Stimulated activated CD8-positive, alpha-beta memory T cell treated with anti-CD3 and anti-CD28 coated beads, Interleukin-4, amount 100 ng/mL, for 4 hours (primary cell): ENCODE data around the gene TRIP11.

ENCODE experiments used
- DNase-seq, 2 donors: peaks; one replicate each; pipeline ENCODE4 v3.0.0-alpha.2; 2020; ENCODE audit warnings: low read depth in 2 of 2, low spot score in 1 of 2

Gene TRIP11

DNA sequence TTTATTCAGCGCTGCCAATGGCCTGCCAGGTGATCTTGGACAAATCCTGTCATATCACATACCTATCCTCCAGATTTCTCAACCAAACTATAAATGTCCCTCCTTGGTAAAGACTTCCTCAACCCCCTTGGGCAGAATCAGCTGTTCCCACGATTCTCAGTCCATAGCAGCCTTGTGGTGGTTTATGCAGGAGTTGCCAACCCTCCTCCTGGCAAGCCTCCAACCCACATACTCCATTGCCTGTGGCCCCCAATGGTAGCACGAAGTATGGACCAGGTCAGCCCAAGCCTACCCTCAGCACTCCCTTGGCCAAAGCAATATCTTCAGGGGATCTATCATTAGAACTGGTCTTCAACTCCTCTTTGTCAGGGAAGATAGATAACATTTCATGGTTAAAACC lies 119.3 kb downstream of the TRIP11 start:
- no peak for DNase-seq

DNA sequence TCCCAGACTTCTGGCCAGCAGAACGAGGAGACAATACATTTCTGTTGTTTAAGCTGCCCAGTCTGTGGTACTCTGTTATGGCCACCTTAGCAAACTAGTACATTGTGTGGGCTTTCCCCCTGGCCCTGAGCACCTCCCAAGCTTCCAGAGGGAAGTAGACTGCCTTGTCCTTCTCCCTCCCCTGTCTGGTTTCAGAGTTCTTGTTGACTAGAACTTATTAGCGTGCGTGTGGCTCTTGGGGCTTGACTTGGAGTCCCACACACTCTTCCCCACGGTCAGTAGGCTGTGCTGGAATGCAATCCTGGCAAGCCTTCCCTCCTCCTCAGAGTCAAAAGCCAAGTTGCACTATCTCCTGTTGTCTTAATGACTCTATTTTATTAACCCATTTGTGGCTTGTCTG lies 120.0 kb downstream of the TRIP11 start:
- DNase-seq, result no peak

DNA sequence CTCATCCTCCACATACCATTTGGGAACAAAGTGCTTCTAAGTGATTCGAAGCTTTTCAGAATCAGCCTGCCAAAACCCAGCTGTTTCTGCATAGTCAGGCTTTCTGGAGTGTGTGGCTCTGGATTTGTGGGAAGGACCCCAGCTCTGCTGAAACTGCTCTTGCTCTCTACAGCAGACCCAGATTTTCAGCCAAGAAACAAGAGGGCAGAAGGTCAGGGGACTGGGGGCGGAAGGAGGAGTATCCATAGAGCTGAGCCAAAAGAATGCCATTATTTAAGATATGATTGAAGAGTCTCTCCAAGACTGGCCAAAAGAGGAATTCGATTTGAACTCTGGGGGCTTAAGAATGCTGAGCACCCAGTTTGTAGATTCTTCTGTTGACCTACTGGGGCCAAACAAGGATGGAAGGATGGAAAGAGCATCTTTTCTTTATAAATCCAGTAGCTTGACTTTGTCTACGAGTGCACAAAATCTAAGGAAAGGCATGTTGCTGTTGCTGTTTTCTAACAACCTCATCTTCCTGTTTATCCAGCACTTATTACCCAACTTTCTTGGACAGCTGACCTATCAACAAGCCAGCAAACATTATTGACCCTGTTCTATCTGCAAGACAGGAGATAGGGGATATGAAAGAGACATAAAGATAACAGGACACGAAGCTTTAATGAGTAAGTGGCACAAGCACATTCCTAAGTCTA lies 121.5 kb downstream of the TRIP11 start:
- DNase-seq, result no peak
